Ascending aorta (tissue), 2 donors: ENCODE measurements around the gene TTC14. TPM values are rescaled to one million over a fixed set of nuclear protein-coding genes. Genes with fewer than 3 reads are reported as not detected.
"Not testable (repeated sequence)": the region's sequence is repeated elsewhere in the genome, so short reads cannot be mapped to it uniquely, and the experiment has no call there.

Source experiments
- DNase-seq, 2 donors: peaks; one replicate each; pipeline ENCODE4 v3.0.0-alpha.2; 2019; ENCODE audit warnings: low spot score in 2 of 2
- H3K27ac ChIP-seq, 2 donors: fragments of 200-600 bp; sonication (generic); one replicate each; pipeline ENCODE4 v1.5.1; 2016 to 2017; ENCODE audit warnings: mild to moderate bottlenecking in 1 of 2
- H3K27me3 ChIP-seq: fragments of 200-600 bp; sonication (generic); one replicate; pipeline ENCODE4 v1.5.1; 2017
- H3K36me3 ChIP-seq, 2 donors: fragments of 200-600 bp; sonication (generic); one replicate each; pipeline ENCODE4 v1.5.1; 2016
- H3K4me1 ChIP-seq, 2 donors: fragments of 200-600 bp; sonication (generic); one replicate each; pipeline ENCODE4 v1.5.1; 2016 to 2017; ENCODE audit warnings: mild to moderate bottlenecking in 1 of 2
- H3K4me3 ChIP-seq, 2 donors: fragments of 200-600 bp; sonication (generic); one replicate each; pipeline ENCODE4 v1.5.1; 2016 to 2017; ENCODE audit warnings: mild to moderate bottlenecking in 1 of 2
- H3K9me3 ChIP-seq, 2 donors: fragments of 200-600 bp; sonication (generic); one replicate each; pipeline ENCODE4 v1.5.1; 2016
- intact Hi-C: fragments of 100-400 bp; cut with DNase I; formaldehyde crosslinking; loops from one replicate; pipeline ENCODE4 v1.15.1; 2023
- total RNA-seq: library from RNA; depleted of rRNA; stranded (reverse); fragments of >200 nt; gene quantifications from one replicate; pipeline ENCODE4 v1.1.0, GENCODE V29; 2016
- TF ChIP-seq, protein P1 (sequence below), 3 experiments: fragments of 200-600 bp in 2 of 3; fragments of 450-650 bp in 1 of 3; sonication (generic) in 2 of 3; IDR thresholded peaks; one replicate each; pipeline ENCODE4 v1.5.1; 2016 to 2019; ENCODE audit warnings: antibody characterized with exemption in 3 of 3, mild to moderate bottlenecking in 1 of 3, moderate library complexity in 1 of 3

Gene TTC14
- total RNA-seq, 1 donor from 2014 or later: 20.6 TPM

DNA sequence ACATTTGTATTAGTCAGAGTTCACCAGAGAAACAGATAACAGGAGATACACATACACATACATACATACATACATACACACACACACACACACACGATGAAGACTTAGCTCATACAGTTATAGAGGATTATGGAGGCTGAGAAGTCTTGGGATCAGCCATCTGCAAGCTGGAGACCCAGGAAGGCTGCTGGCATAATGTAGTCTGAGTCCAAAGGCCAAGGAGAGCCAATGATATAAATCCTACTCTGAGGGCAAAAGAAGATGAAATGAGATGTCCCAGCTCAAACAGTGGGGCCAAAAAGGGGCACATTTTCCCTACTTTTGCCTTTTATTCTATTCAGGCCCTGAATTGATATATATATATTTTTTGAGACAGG is 6.4 kb upstream of the TTC14 start:
- Histone ChIP-seq H3K4me1 (no peaks in the 10 kb centered on the region), H3K27me3 (no peaks in the 10 kb centered on the region), H3K27ac (no peak overlapping the region), H3K4me3 (no peak overlapping the region), H3K36me3 (no peaks in the 10 kb centered on the region), H3K9me3 (no peaks in the 10 kb centered on the region)
- intact Hi-C loops: no loop called here
- no peak for DNase-seq
- TF ChIP-seq, protein P1, sequence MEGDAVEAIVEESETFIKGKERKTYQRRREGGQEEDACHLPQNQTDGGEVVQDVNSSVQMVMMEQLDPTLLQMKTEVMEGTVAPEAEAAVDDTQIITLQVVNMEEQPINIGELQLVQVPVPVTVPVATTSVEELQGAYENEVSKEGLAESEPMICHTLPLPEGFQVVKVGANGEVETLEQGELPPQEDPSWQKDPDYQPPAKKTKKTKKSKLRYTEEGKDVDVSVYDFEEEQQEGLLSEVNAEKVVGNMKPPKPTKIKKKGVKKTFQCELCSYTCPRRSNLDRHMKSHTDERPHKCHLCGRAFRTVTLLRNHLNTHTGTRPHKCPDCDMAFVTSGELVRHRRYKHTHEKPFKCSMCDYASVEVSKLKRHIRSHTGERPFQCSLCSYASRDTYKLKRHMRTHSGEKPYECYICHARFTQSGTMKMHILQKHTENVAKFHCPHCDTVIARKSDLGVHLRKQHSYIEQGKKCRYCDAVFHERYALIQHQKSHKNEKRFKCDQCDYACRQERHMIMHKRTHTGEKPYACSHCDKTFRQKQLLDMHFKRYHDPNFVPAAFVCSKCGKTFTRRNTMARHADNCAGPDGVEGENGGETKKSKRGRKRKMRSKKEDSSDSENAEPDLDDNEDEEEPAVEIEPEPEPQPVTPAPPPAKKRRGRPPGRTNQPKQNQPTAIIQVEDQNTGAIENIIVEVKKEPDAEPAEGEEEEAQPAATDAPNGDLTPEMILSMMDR (IDR thresholded peaks at IDR 0.05): no peak

DNA sequence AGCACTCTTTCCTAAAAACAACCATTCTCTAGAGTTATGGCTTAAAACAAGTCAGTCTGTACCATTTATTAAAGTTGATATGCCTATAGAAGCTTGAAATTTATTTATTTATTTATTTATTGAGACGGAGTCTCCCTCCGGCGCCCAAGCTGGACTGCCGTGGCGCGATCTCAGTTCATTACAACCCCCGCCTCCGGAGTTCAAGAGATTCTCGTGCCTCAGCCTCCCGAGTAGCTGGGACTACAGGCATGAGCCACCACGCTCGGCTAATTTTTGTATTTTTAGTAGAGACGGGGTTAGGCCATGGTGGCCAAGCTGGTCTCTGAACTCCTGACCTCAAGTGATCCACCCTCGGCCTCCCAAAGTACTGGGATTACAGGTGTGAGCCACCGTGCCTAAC is 1.5 kb upstream of the TTC14 start:
- H3K27me3 ChIP-seq: no peaks in the 10 kb centered on the region
- no peak for DNase-seq
- no peak overlapping the region for H3K27ac ChIP-seq
- H3K36me3 ChIP-seq: peaks cover 14 to 16% of the 10 kb centered on the region in 2 donors
- no peak overlapping the region for H3K4me3 ChIP-seq
- no peaks in the 10 kb centered on the region for H3K9me3 ChIP-seq
- intact Hi-C loops: loop anchor here (10.0 kb wide), 1 partner anchor 394 kb away; no protein-coding TSS in a partner anchor
- TF ChIP-seq, protein P1 (IDR thresholded peaks at IDR 0.05): no peak
- peaks cover 0 to 4% of the 10 kb centered on the region in 2 donors for H3K4me1 ChIP-seq

DNA sequence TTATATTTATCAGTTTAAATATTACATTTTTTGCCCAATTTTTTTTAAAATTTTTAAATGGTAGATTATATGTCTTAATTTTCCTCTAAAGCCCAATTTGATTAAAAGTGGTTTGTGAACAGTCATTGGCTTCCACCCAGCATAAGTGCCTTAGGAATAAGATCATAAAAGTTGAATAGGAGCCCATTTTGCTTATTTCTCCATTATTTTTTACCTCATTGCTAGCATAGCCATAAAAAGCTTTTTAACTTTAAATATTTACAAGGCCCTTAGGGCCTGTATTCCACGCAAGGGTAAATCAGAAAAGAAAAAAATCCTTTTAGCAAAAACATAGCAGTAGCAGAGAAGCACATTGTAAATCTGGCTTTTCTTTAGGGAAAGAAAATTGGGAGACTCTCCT is 9.0 kb downstream of the TTC14 start:
- Histone ChIP-seq H3K4me1 (no peaks in the 10 kb centered on the region), H3K36me3 (peaks cover 56 to 68% of the 10 kb centered on the region in 2 donors), H3K27ac (no peak overlapping the region), H3K9me3 (no peaks in the 10 kb centered on the region), H3K4me3 (no peak overlapping the region), H3K27me3 (no peaks in the 10 kb centered on the region)
- intact Hi-C loops: no loop called here
- TF ChIP-seq, protein P1 (IDR thresholded peaks at IDR 0.05): no peak
- no peak for DNase-seq

DNA sequence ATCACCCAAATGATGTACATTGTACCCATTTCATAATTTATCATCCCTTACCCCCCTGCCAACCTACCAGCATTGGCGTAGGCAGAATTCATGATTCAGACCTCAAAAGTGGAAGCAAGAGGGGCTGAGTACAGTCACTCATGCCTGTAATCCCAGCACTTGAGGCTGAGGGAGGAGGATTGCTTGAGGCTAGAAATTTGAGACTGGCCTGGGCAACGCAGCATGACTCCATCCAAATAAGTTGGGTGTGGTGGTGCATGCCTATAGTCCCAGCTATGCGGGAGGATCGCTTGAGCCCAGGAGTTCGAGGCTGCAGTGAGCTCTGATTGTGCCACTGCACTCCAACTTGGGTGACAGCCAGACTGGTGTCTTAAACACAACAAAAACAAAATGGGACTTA is 10.4 kb downstream of the TTC14 start:
- no peaks in the 10 kb centered on the region for H3K27me3 ChIP-seq
- peaks cover 44 to 55% of the 10 kb centered on the region in 2 donors for H3K36me3 ChIP-seq
- no peaks in the 10 kb centered on the region for H3K9me3 ChIP-seq
- H3K4me1 ChIP-seq: no peaks in the 10 kb centered on the region
- H3K4me3 ChIP-seq: no peak overlapping the region
- H3K27ac ChIP-seq: no peak overlapping the region
- TF ChIP-seq, protein P1 (IDR thresholded peaks at IDR 0.05): no peak
- intact Hi-C loops: no loop called here
- DNase-seq: no peak

DNA sequence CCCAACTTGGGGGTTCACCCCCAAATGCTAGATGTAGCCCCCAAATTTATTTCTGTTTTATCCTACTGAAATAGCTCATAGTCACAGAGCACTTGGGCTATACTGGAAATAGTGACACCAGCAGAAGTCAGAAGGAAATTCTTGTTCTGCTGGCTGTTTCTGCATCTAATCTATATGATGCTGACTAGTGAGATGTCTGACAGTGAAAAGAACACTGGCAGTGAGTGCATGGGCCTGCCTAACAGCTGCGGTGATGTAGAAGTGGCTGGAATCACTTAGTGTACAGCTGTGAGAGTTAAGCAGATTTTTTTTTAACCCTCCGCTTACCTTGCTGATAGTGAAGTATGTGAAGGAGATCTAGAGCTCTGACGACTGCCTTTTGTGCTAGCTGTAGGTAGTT is 14.0 kb downstream of the TTC14 start:
- H3K4me1 ChIP-seq: no peaks in the 10 kb centered on the region
- H3K9me3 ChIP-seq: no peaks in the 10 kb centered on the region
- H3K4me3 ChIP-seq: no peak overlapping the region
- TF ChIP-seq, protein P1 (IDR thresholded peaks at IDR 0.05): no peak
- no peak overlapping the region for H3K27ac ChIP-seq
- no peaks in the 10 kb centered on the region for H3K27me3 ChIP-seq
- DNase-seq: no peak
- intact Hi-C loops: no loop called here
- peaks cover 12 to 19% of the 10 kb centered on the region in 2 donors for H3K36me3 ChIP-seq

DNA sequence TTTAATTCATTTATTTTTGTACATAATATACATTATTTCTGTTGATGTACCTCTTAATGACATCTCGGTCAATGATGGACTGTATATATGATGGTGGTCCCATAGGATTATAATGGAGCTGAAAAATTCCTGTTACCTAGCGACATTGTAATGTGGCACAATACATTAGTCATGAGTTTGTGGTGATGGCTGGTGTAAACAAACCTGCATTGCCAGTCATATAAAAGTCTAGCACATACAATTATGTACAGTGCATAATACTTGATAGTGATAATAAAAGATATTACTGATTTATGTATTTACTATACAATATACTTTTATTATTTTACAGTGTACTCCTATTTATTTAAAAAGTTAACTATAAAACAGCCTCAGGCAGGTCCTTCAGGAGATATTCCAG is 15.1 kb downstream of the TTC14 start:
- DNase-seq: no peak
- Histone ChIP-seq H3K27me3 (no peaks in the 10 kb centered on the region), H3K27ac (no peak overlapping the region), H3K36me3 (peaks cover 5 to 9% of the 10 kb centered on the region in 2 donors), H3K4me1 (no peaks in the 10 kb centered on the region), H3K9me3 (no peaks in the 10 kb centered on the region), H3K4me3 (no peak overlapping the region)
- intact Hi-C loops: no loop called here
- TF ChIP-seq, protein P1 (IDR thresholded peaks at IDR 0.05): no peak

DNA sequence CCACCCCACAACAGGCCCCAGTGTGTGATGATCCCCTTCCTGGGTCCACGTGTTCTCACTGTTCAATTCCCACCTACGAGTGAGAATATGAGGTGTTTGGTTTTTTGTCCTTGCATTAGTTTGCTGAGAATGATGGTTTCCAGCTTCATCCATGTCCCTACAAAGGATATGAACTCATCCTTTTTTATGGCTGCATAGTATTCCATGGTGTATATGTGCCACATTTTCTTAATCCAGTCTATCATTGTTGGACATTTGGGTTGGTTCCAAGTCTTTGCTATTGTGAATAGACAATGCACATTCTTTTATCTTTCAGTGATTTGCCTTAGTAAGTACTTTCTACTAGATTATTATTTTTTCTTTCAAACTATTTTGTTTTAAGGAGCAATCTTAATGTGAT is 16.6 kb downstream of the TTC14 start:
- H3K36me3 ChIP-seq, H3K4me3 ChIP-seq, H3K9me3 ChIP-seq, H3K27ac ChIP-seq, H3K27me3 ChIP-seq, H3K4me1 ChIP-seq, intact Hi-C loops, DNase-seq: not testable (repeated sequence)
